Stimulated activated CD4-positive, alpha-beta T cell treated with anti-CD3 and anti-CD28 coated beads, TNF-alpha, amount 100 ng/mL, for 48 hours (primary cell): ENCODE data around the gene STK32C.

Source experiments
- DNase-seq, 3 donors: peaks; one replicate each; pipeline ENCODE4 v3.0.0-alpha.2; 2020; ENCODE audit warnings: low read depth in 3 of 3

Gene STK32C

DNA sequence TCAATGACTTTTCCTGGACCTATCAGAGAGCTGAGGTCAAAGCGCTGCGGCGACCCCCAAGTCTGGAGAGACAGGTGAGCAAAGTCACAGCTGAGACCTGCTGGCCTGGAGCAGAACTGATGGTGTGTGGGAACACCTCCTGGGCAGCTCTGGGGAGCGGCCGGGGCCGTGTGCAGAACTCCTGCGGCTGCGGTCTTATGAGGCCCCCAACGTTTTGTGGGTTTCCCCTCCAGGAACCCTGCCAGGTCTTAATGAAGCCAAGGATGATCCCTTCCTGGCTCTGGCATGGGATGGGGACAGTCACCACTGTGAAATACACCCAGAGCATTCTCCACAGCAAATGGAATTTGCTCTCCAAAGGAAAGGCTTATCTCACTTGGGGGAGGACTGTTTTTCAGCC, 94.9 kb downstream of the STK32C start:
- DNase-seq, result no peak

DNA sequence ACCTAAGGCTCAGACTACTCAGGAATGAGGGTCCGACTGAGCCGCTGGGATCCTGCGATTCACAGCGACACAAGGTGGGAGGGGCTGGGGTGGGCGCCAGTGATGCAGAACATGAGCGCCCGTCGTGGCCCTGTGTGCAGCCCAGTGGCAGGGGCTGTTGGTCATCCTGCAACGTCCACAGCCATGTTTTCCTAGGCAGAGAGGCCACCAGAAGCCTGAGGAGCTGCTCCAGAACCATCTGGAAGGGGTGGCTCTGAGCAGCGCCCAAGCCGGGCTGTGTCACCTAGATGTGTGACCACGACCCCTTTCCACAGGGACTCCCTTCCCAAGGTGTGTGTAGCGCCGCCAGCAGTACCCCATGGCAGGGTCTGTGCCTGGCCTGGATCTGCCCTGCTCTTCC, 96.5 kb downstream of the STK32C start:
- DNase-seq, result no peak

DNA sequence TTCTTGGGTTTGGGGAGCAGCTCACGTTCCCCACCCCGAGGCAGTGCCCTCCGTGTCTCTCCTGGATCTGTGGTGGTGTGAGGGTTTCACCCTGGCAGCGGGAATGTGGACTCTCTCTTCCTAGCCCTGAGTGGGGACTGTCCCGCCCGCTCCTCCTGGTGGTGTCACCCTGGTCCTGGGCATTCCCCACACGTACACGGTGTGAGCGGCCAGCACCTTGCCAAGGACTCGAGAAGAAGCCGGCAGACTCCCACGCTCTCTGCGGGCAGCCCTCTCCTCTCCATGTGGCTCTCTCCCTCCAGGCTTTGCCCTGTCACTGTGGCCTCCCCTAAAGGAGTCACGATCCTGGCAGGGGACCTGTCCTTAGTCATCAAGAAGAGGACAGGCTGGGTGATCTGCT, 97.0 kb downstream of the STK32C start:
- DNase-seq, result no peak

DNA sequence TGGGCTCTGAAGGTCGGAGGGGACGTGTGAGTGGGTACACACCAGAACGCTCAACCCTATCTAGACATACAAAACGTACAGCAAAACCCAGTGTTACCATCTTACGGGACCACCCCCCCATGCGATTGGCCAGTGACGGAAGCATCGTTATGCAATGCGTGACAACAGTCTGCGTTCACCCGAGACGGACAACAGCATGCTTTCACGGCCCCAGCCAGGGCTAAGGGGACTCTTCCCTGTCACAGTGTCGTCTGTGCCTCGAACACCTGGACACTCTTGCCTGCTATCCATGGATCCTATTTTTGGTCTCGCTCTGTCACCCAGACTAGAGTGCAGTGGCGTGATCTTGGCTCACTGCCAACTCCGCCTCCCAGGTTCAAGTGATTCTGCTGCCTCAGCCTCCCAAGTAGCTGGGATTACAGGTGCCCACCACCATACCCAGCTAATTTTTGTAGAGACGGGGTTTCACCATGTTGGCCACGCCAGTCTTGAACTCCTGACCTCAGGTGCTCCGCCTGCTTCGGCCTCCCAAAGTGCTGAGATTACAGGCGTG, 97.7 kb downstream of the STK32C start:
- no peak for DNase-seq

DNA sequence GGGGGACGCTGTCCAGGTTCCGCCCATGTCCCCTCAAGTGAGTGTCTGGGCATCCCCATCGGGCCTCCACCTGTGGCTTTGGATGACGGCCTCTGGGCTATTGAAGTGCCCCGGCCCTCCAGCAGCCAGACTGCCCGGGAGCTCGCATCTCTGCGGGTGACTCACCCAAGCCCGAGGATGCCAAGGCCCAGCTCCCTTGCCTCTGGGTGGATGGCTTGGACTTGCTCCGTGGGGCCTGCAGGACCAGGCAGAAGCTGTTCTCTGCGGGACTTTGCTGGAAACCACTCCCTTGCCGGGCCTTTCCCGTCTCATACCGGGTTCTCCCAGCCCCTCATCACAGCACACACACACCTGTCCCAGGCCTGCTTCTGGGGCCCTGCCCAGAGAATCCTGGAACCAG, 98.6 kb downstream of the STK32C start:
- no peak for DNase-seq

DNA sequence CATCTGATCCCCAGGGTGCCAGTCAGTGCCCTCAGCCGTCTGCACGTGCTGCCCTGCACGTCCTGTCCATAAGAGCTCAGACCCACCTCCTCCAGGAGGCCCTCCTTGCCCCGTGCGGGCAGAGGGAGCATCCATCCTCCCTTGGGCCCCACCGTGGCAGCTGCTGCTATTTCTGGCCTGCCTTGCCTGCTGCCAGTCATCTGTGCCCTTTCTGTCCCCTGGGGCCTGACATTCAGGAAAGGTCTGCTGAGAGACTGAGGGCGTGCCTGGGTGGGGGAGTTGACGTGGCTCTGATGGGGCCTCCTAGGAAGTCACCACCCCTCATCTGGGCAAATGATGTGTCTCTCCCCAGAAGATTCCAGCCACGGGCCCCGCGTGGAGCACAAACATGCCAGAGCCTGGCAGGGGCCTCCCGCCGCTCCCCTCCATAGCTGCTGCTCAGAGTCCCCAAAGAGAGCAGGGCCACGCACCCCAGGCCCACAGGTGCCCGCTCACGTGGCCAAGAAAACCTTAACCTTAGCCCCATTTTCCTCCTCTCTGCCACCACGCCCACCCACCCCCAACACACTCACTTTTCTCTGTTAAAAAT, 99.2 kb downstream of the STK32C start:
- no peak for DNase-seq

DNA sequence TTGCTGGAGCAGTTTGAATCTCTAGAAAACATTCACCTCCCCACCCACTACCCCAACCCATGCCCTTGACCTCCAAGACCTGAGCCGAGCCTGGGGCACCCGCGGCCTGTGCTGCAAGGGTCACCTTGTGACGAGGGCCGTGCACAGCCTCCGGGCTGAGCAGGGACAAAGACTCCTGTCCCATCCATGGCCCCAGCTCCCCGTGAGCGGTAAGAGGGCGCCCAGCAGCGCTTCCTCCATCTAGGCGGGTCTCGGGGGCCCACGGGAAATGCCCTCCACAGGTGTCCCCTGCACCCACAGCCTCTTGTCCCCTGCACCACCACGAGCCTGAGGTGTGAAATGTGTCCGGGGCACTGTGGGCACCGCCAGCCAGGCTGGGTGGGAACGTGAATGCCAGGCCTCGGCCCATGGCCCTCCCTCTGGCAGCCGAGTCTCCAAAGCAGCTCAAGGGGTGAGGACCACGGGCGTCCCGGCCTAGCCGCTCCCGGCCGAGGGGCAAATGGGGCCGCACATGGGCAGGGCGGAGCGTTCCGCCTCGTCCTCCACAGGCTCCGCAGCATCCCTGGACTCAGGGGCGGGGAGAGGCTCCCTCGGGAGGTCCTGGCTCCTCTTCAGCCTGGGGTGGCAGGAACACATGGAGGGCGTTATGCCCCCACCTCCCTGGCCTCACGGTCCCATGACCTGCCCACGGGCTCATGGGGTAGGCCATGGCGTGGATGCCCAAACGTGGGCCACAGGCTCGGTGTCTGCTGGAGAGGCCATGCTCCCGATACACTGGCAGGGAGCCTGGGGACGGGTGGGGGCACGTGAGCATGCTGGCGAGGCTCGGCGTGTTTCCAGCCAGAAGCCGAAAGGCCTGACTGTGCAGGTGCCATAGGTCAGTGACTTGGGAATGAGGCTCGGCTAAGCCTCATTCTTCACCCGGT, 100.0 kb downstream of the STK32C start:
- no peak for DNase-seq

DNA sequence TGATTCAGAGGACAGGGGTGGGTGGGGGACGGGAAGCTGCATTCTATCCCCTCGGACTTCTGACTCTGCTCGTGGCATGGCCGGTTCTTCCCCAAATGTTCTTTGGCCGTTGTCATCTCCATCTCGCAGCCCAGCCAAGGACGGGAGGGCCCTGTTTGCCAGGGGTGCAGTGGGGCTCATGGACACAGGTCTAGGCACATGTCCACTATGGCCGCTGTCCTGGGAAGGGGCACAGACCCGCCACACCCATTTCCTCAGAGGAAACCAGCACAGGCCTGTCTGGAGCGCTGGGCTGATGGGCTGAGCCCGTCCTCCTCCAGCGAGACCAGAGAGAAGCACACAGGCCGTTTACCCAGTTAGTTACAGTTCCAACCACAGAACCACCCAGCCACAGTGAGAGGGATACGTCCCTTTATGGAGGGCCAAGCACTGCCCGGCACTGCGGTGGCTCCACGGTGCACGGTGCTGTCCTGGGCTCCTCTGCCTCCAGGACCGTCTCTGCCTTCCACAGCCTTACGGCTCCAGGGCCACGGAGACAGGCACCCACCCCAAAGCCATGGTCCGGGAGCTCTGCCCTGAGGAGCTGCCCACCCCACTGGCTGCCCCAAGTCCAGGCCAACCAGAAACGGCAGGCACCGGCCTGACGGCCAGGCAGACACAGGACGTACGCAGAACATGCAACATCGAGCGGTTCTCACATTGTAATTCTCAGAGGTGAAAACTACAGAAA, 100.8 kb downstream of the STK32C start:
- DNase-seq, result no peak

DNA sequence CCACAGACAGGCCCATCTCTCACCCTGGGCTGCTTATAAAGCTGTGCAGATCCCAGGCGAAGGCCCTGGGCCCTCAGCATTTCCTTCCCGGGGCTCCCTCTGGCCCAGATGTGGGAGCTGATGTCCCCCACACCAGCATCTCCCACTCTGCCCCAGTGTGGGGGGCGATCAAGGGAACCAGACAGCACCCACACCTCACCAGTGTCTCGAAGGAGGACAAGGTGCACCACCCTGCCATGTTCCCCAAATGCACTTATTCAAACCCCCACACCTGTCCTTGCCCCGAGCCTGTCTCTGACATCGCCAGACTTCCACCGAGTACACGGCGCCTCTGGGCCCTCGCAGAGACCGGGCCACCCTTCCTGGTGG, 101.4 kb downstream of the STK32C start:
- no peak for DNase-seq

DNA sequence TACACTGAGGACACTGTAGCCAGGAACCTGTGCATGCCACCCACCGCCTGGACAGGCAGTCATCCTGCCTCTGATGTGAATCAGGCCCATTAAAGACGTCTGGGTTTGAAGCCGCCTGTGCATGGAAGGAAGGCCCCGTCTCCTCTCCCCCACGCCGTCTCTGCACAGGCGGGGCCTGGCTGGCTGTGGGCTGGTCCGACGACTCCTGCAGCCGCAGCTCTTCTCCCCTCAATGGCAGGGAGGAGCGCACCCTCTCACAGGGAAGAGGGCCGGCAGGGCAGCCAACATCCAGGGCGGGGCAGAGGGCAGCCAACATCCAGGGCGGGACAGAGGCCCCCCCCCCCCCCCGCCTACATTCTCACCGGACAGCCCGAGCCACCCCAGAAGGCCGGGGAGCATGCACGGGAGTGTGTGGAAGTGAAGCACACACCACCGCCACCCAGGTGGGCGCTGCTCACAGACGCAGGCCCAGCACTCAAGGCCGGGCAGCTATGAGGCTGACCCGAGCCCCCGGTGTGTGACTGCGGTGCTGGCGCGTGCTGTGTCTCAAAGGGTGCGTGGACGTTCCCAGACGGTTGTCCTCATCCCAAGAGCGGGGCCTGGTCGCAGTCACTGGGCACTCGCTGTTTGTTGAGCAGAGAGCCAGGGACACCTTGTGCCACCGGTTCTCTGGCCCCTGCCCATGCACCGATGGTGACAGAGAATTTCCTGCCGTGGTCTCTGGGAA, 101.9 kb downstream of the STK32C start:
- DNase-seq, result no peak

DNA sequence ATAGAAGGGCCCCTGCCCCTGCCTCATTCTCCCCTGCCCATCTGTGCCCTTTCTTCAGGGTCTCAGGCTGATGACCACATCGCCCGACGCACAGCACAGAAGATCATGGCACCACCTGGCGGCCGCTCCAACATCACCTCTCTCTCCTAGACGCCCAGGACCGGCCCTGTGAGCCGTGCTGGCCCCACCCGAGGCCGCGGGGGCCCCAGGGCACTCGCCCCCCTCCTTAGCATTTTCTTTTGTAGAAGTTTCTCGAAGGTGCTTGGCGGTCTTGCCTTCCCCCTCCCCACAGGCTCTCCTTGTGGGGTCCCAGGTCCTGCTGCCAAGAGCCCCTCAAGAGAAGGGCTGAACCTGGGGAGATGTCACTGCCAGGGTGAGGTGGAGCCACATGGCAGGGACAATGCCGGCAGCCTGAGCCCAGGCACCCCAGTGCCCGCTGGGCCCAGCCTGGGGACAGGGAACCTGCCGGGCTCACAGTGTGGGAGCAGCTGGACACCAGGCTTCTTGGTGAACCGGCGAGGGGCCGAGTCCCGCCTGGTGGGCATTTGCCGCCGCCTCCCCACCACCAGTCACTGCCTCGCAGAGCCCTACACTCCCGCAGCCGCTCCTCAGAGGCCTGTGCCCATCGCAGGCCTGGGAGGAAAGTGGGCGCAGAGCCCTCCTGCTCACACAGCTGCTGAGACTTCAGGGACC, 102.8 kb downstream of the STK32C start:
- DNase-seq, result no peak

DNA sequence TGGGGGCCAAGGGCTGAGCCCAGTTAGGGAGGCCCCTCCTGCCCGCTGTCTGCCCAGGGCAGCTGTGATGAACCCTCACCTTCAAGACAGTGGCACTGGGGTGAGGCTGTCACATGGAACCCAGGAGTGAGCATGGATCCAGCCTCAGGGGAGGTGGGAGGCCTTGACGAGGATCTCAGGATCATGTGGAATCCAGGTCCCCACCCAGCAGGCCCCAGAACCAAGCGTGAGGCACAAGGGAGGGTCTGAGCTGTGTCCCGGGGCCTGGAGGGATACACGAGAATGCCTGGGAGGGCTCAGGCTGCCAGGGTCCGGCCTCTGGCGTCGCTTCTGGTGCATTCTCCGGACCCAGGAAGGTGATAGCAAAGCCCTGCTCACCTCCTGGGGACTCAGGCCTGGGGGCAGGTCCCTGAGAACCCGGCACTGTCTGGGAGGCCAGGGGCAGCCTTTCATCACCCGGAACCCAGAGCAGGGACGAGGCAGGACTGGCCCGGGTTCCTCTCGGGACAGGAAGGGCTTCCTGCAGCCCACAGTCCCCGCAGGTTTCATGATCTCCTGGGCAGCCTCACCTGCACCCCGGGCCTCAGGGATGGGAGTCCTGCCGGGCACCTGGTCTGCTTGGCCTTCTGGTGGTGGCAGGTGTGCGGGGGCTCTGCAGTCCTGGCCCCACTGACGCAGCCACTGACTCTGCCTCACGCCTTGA, 103.5 kb downstream of the STK32C start:
- no peak for DNase-seq

DNA sequence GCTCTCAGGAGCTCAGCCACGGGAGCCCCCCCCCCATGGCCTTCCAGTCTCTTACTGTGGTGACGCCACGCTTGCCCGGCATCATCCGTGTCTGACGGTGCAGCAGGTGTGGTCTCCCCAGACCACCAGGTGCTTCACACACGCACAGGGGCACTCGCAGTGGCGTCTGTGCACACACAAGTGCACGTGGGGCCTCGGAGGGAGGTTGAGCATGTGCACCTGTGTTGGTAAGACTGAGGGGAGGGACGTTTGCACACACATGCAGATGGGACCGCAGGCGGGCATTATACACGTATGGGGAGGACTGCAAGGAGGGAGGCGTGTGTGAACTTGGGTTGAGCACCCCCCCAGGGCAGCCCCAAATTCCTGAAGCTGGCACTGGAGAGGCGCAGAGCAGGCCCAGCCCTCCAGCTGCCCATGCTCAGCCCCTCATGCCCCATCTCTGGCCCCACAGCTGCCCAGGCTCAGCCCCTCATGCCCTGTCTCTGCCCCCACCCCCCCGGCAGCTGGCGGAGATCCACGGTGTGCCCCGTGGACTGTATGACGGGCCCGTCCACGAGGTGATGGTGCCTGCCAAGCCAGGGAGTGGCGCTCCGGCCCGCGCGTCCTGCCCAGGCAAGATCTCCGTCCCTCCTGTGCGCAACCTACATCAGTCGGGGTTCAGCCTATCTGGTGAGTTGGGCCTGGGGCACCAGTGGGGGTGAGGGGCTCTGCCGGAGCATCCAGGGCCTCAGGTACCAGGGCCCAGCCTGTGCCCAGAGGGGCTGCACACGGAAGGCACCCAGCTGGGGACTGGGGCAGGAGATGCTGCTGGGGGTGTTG, 104.3 kb downstream of the STK32C start:
- no peak for DNase-seq

DNA sequence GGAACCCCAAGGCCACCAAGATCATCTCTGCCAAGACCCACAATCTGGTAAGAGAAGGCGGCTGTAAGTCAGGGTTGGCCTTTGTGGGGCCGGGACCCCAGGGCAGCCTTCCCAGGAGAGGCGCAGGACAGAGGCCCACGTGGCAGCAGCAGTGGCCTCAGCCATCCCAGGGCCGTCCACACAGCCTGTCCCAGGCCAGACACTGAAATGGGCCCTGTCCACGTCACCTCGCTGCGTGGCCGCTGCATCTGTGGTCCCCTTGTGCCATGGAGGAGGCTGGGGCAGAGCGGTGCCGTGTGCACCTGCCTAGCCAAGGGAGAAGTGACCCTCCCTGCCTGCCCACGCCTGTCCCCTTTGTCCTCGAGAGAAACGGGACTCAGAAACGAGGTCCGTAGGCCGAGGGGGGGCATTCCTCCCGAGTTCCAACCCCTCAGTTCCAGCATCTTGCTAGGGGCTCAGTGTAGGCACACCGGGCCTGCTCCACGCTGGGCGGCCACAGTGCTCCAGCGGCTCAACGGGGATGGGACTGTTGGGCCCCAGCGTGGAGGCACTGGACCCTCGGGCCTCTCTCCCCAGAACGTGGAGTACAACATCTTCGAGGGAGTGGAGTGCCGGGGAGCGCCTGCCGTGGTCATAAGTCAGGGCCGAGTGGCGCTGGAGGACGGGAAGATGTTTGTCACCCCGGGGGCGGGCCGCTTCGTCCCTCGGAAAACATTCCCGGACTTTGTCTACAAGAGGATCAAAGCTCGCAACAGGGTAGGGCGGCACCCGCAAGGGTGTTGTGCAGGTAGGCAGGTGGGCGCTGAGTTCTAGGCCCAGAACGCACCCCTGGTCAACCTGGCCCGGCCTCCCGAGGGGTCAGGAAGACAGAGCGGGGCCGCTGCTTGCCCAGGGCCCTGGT, 105.4 kb downstream of the STK32C start:
- DNase-seq, result no peak

DNA sequence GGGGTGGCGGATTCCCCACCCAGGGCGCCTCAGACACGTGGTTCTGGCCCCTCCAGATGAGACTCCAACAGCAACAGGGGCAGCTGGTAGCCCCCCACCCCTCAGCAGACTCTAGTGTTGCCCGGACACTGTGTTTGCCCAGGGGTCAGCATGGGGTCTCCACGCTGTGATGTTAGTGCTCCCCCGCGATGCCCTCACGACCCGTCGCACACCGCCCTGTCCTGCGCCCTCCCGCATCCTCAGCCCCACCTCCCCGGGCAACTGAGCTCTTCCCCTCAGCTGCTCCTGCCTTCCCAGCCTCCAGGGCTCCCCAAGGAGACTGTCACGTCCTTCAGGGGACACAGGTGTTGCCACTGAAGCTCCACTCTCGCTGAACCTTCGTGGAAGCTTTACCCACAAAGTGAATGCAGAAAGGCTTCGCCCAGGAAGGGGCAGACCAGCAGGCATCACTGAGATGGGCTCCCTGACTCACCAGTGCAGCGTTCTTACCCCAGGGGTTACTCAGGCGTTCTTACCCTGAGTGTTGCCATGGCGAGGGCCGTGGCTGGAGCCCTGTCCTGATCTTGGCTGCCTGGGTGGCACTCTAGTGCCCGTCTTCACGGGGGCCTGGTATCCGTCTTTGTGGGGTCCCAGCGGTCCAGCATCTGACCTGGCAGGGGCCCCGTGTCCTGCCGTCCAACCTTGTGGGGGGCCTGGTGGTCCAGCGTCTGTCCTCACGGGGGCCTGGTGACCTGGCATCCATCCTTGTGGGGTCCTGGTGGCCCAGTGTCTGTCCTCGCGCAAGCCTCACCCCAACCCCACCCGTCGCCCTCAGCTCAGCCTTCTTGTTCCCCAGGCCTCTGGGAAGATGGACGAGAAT, 106.4 kb downstream of the STK32C start:
- DNase-seq, result no peak

DNA sequence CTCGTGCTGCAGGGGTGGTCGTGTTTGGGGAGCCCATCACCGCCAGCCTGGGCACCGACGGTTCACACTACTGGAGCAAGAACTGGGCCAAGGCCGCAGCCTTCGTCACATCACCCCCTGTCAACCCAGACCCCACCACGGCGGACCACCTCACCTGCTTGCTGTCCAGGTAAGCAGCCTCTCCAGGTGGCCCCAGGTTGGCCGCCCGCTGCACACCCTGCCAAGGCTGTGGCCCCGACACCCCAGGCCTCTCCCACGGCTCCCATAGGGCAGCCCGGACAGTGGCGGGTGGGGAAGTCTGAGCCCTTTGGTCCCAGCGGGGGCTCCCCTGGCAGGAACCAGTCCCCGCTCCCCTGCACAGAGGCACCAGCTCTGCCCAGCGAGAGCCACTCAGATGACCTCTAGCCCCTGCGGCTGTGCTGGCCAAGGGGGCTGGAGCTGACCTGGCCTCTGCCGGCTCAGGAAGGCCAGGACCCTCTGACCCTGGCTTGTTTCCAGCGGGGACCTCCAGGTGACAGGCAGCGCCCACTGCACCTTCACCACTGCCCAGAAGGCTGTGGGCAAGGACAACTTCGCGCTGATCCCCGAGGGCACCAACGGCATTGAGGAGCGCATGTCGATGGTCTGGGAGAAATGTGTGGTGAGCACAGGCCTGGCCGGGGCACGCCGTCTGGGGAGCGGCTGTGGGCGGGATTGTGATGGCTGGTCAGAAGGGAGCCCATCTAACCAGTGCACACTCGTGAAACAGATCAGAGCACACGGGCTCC, 107.2 kb downstream of the STK32C start:
- DNase-seq, result no peak

DNA sequence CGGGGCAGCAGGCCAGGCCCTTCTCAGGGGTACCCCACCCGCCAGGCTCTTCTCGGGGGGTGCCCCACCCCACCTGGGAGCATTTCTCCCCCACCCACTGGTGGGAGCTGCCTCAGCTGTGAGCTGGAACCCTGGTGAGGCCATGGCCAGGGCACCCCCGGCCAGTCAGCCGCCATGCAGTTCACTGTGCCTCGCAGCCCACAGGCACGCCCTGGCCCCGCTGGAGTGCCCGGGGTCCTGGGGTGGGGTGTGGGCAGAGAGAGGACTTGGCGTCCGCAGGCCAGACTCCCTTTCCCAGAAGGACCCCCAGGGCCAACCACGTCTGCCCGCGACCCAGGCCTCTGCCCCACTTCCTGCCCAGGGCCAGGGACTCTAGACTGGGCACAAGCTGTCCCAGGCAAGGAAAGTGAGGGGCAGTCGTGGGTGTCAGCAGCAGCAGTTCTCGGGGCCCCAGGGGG, 107.9 kb downstream of the STK32C start:
- no peak for DNase-seq
